Thymus (tissue), 11 donors: Measurements from ENCODE around the gene TBCK. TPM values are rescaled to one million over a fixed set of nuclear protein-coding genes. Genes with fewer than 3 reads are reported as not detected.
A peak's percentile ranks its signal among the peaks of the same experiment; 100 is the strongest.
"Not testable (repeated sequence)": the region's sequence is repeated elsewhere in the genome, so short reads cannot be mapped to it uniquely, and the experiment has no call there.

Source experiments
- DNase-seq, 9 donors: peaks; one replicate each; pipeline ENCODE4 v3.0.0-alpha.2; 2013; ENCODE audit warnings: low spot score in 9 of 9, low read depth in 6 of 9, missing footprints in 1 of 9
- H3K27ac ChIP-seq, 2 donors: one replicate each; pipeline ENCODE4 v1.5.1; 2013; ENCODE audit warnings: control low read depth in 1 of 2, low read depth in 1 of 2, low read length in 1 of 2, mild to moderate bottlenecking in 1 of 2, moderate library complexity in 1 of 2
- H3K27me3 ChIP-seq, 2 donors: one replicate each; pipeline ENCODE4 v1.5.1; 2013; ENCODE audit warnings: low read length in 1 of 2; ENCODE audit not compliant: control insufficient read depth in 2 of 2, insufficient read depth in 1 of 2
- H3K36me3 ChIP-seq, 2 donors: one replicate each; pipeline ENCODE4 v1.5.1; 2013; ENCODE audit warnings: low read length in 1 of 2, mild to moderate bottlenecking in 1 of 2, moderate library complexity in 1 of 2; ENCODE audit not compliant: control insufficient read depth in 2 of 2, insufficient read depth in 2 of 2
- H3K4me1 ChIP-seq, 2 donors: one replicate each; pipeline ENCODE4 v1.5.1; 2013; ENCODE audit warnings: low read length in 2 of 2; ENCODE audit not compliant: control insufficient read depth in 2 of 2, insufficient read depth in 2 of 2
- H3K4me3 ChIP-seq, 2 donors: one replicate each; pipeline ENCODE4 v1.5.1; 2013; ENCODE audit warnings: low read length in 2 of 2, control low read depth in 1 of 2, mild to moderate bottlenecking in 1 of 2
- H3K9me3 ChIP-seq, 2 donors: one replicate each; pipeline ENCODE4 v1.5.1; 2013; ENCODE audit warnings: low read length in 1 of 2, mild to moderate bottlenecking in 1 of 2; ENCODE audit not compliant: control insufficient read depth in 2 of 2, insufficient read depth in 1 of 2
- WGBS: extraction: QIAGEN DNeasy Blood & Tissue Kit; methylation state at CpG from one replicate; pipeline ENCODE4 v1.1.7; 2013; 5-methylcytosine and 5-hydroxymethylcytosine counted together
- polyA plus RNA-seq: library from polyadenylated mRNA; stranded (reverse); fragments of 200-250 nt; gene quantifications from one replicate; pipeline ENCODE4 v1.2.3, GENCODE V29; 2013
- total RNA-seq: library from RNA; stranded (reverse); fragments of 120-200 nt; gene quantifications from one replicate; pipeline ENCODE4 v1.2.4, GENCODE V29; 2013
- donor health status: healthy.

TBCK gene
- total and polyA plus RNA-seq, 2 donors = 17.9 to 34.8 TPM

GRCh38 chr4:106238820-106239420 lies 77.1 kb downstream of the TBCK start:
- no peaks in the 10 kb centered on the region for H3K27me3 ChIP-seq
- no peak overlapping the region for H3K4me3 ChIP-seq
- H3K27ac ChIP-seq = no peak overlapping the region
- H3K36me3 ChIP-seq = peaks cover 0 to 10% of the 10 kb centered on the region in 2 donors
- H3K4me1 ChIP-seq = no peaks in the 10 kb centered on the region
- no peaks in the 10 kb centered on the region for H3K9me3 ChIP-seq
- WGBS = 90% methylated on average over 2 of the region's 2 CpGs
- DNase-seq = peak in 7 of 9 donors; percentile 2 to 42 (median 8)

GRCh38 chr4:106231931-106232330 lies 84.1 kb downstream of the TBCK start:
- no peak for DNase-seq
- H3K36me3 ChIP-seq = peaks cover 0 to 28% of the 10 kb centered on the region in 2 donors
- no peaks in the 10 kb centered on the region for H3K27me3 ChIP-seq
- no peaks in the 10 kb centered on the region for H3K4me1 ChIP-seq
- H3K27ac ChIP-seq = no peak overlapping the region
- no peaks in the 10 kb centered on the region for H3K9me3 ChIP-seq
- H3K4me3 ChIP-seq = no peak overlapping the region

GRCh38 chr4:106222548-106222947 lies 93.5 kb downstream of the TBCK start:
- H3K36me3 ChIP-seq = no peaks in the 10 kb centered on the region
- no peak overlapping the region for H3K4me3 ChIP-seq
- H3K27ac ChIP-seq = no peak overlapping the region
- H3K4me1 ChIP-seq = no peaks in the 10 kb centered on the region
- H3K9me3 ChIP-seq = no peaks in the 10 kb centered on the region
- no peaks in the 10 kb centered on the region for H3K27me3 ChIP-seq
- no peak for DNase-seq

GRCh38 chr4:106213291-106213690 lies 102.7 kb downstream of the TBCK start:
- H3K27ac ChIP-seq, H3K9me3 ChIP-seq, DNase-seq, H3K4me3 ChIP-seq, H3K27me3 ChIP-seq, H3K4me1 ChIP-seq, H3K36me3 ChIP-seq: not testable (repeated sequence)
- 99% methylated on average over 23 of the region's 23 CpGs for WGBS

- H3K27ac ChIP-seq = no peak overlapping the region
- H3K27me3 ChIP-seq = no peaks in the 10 kb centered on the region
- H3K4me3 ChIP-seq = no peak overlapping the region
- no peak for DNase-seq
- peaks cover 0 to 4% of the 10 kb centered on the region in 2 donors for H3K9me3 ChIP-seq
- H3K4me1 ChIP-seq = no peaks in the 10 kb centered on the region
- H3K36me3 ChIP-seq = no peaks in the 10 kb centered on the region
Measured at GRCh38 chr4:106210021-106210420, 106.0 kb downstream of the TBCK start.

- H3K4me3 ChIP-seq = no peak overlapping the region
- no peak overlapping the region for H3K27ac ChIP-seq
- 98% methylated on average over 5 of the region's 5 CpGs for WGBS
- no peak for DNase-seq
- no peaks in the 10 kb centered on the region for H3K27me3 ChIP-seq
- no peaks in the 10 kb centered on the region for H3K36me3 ChIP-seq
- H3K4me1 ChIP-seq = no peaks in the 10 kb centered on the region
- peaks cover 0 to 4% of the 10 kb centered on the region in 2 donors for H3K9me3 ChIP-seq
Measured at GRCh38 chr4:106208481-106209460, 107.2 kb downstream of the TBCK start.

- Histone ChIP-seq H3K9me3 (no peaks in the 10 kb centered on the region), H3K4me1 (no peaks in the 10 kb centered on the region), H3K36me3 (no peaks in the 10 kb centered on the region), H3K27me3 (no peaks in the 10 kb centered on the region), H3K27ac (no peak overlapping the region), H3K4me3 (no peak overlapping the region)
- DNase-seq = no peak
Measured at GRCh38 chr4:106201373-106201772, 114.6 kb downstream of the TBCK start.

- no peak overlapping the region for H3K4me3 ChIP-seq
- H3K36me3 ChIP-seq = peaks cover 4 to 6% of the 10 kb centered on the region in 2 donors
- DNase-seq = no peak
- no peaks in the 10 kb centered on the region for H3K4me1 ChIP-seq
- no peak overlapping the region for H3K27ac ChIP-seq
- 94% methylated on average over 1 of the region's 1 CpG for WGBS
- no peaks in the 10 kb centered on the region for H3K9me3 ChIP-seq
- H3K27me3 ChIP-seq = no peaks in the 10 kb centered on the region
Measured at GRCh38 chr4:106195435-106195950, 120.5 kb downstream of the TBCK start.

- 98% methylated on average over 1 of the region's 1 CpG for WGBS
- Histone ChIP-seq H3K27ac (no peak overlapping the region), H3K4me3 (no peak overlapping the region), H3K27me3 (no peaks in the 10 kb centered on the region), H3K36me3 (peaks cover 4 to 6% of the 10 kb centered on the region in 2 donors), H3K9me3 (no peaks in the 10 kb centered on the region), H3K4me1 (no peaks in the 10 kb centered on the region)
- DNase-seq = no peak
Measured at GRCh38 chr4:106194801-106195200, 121.2 kb downstream of the TBCK start.
